ENCODE results near the gene MFAP3L.

MFAP3L gene

GRCh38 chr4:169984745-169985144, 41.5 kb downstream of the MFAP3L start:
- DNase-seq (ENCODE audit: low read depth) = no peak
- TF ChIP-seq CTCF (IDR thresholded peaks at IDR 0.05; ENCODE audit: insufficient read depth, low read depth, low read length, missing control alignments) = no peak
- H3K4me3 ChIP-seq (ENCODE audit: low read depth, low read length) = no peak overlapping the region

GRCh38 chr4:169984173-169984572, 42.0 kb downstream of the MFAP3L start:
- no peak for TF ChIP-seq CTCF (IDR thresholded peaks at IDR 0.05; ENCODE audit: insufficient read depth, low read depth, low read length, missing control alignments)

GRCh38 chr4:169976951-169977350, 49.2 kb downstream of the MFAP3L start:
- no peak for DNase-seq (ENCODE audit: low read depth)
- no peak for TF ChIP-seq CTCF (IDR thresholded peaks at IDR 0.05; ENCODE audit: insufficient read depth, low read depth, low read length, missing control alignments)
- H3K4me3 ChIP-seq (ENCODE audit: low read depth, low read length) = no peak overlapping the region

More at GRCh38 chr4:169984173-169984572, 42.0 kb downstream of the MFAP3L start:
- DNase-seq (ENCODE audit: low read depth) = no peak
- H3K4me3 ChIP-seq (ENCODE audit: low read depth, low read length) = no peak overlapping the region

- TF ChIP-seq CTCF (IDR thresholded peaks at IDR 0.05; ENCODE audit: insufficient read depth, low read depth, low read length, missing control alignments) = no peak
- DNase-seq (ENCODE audit: low read depth) = no peak
- no peak overlapping the region for H3K4me3 ChIP-seq (ENCODE audit: low read depth, low read length)
Measured at GRCh38 chr4:169975838-169976796, 50.1 kb downstream of the MFAP3L start.

GRCh38 chr4:169975131-169975837, 50.9 kb downstream of the MFAP3L start:
- no peak overlapping the region for H3K4me3 ChIP-seq (ENCODE audit: low read depth, low read length)
- DNase-seq (ENCODE audit: low read depth) = no peak
- no peak for TF ChIP-seq CTCF (IDR thresholded peaks at IDR 0.05; ENCODE audit: insufficient read depth, low read depth, low read length, missing control alignments)

- TF ChIP-seq CTCF (IDR thresholded peaks at IDR 0.05; ENCODE audit: insufficient read depth, low read depth, low read length, missing control alignments) = no peak
- H3K4me3 ChIP-seq (ENCODE audit: low read depth, low read length) = no peak overlapping the region
- DNase-seq (ENCODE audit: low read depth) = no peak
Measured at GRCh38 chr4:169971456-169972015, 54.7 kb downstream of the MFAP3L start.

Data from GM12865 (cell line).